ENCODE data around the gene DEFB132.

DEFB132 gene

GRCh38 chr20:259981-260380, 2.5 kb downstream of the DEFB132 start:
- Histone ChIP-seq H3K36me3 (ENCODE audit: low read length) (no peaks in the 10 kb centered on the region), H3F3A (ENCODE audit: insufficient read depth) (no peaks in the 10 kb centered on the region), H2AFZ (ENCODE audit: low read depth, low read length, severe bottlenecking) (no peak overlapping the region), H3K4me3 (ENCODE audit: insufficient read depth, low read length, poor library complexity, severe bottlenecking) (no peak overlapping the region), H3K4me2 (ENCODE audit: low read depth, low read length, poor library complexity, severe bottlenecking) (no peak overlapping the region), H3K9me3 (ENCODE audit: insufficient read depth, low read length) (no peaks in the 10 kb centered on the region), H3K9me2 (replicated peaks; ENCODE audit: insufficient read depth, low read length) (no peaks in the 10 kb centered on the region), H3K9ac (ENCODE audit: low read length) (no peak overlapping the region), H4K20me1 (ENCODE audit: low read depth, low read length) (no peaks in the 10 kb centered on the region; the same call in 1 of the 2 replicates), H3K79me2 (ENCODE audit: insufficient read depth, low read length) (no peaks in the 10 kb centered on the region), H3K27me3 (ENCODE audit: low read length) (no peaks in the 10 kb centered on the region), H3K27ac (ENCODE audit: low read depth, low read length) (no peak overlapping the region)
- no peak for TF ChIP-seq CTCF (IDR thresholded peaks at IDR 0.05; ENCODE audit: insufficient read depth, low read length, poor library complexity, severe bottlenecking)
- TF ChIP-seq EZH2phosphoT487 (conservative IDR thresholded peaks at IDR 0.05; ENCODE audit: low read length): no peak

- H2AFZ ChIP-seq (ENCODE audit: low read depth, low read length, severe bottlenecking): no peak overlapping the region
- H3K9me3 ChIP-seq (ENCODE audit: insufficient read depth, low read length): no peaks in the 10 kb centered on the region
- no peak overlapping the region for H3K27ac ChIP-seq (ENCODE audit: low read depth, low read length)
- H3K79me2 ChIP-seq (ENCODE audit: insufficient read depth, low read length): no peaks in the 10 kb centered on the region
- H3F3A ChIP-seq (ENCODE audit: insufficient read depth): no peaks in the 10 kb centered on the region
- no peak overlapping the region for H3K9ac ChIP-seq (ENCODE audit: low read length)
- no peaks in the 10 kb centered on the region for H3K9me2 ChIP-seq (replicated peaks; ENCODE audit: insufficient read depth, low read length)
- no peaks in the 10 kb centered on the region; the same call in 1 of the 2 replicates for H4K20me1 ChIP-seq (ENCODE audit: low read depth, low read length)
- H3K27me3 ChIP-seq (ENCODE audit: low read length): no peaks in the 10 kb centered on the region
- H3K36me3 ChIP-seq (ENCODE audit: low read length): no peaks in the 10 kb centered on the region
- H3K4me3 ChIP-seq (ENCODE audit: insufficient read depth, low read length, poor library complexity, severe bottlenecking): no peak overlapping the region
- TF ChIP-seq EZH2phosphoT487 (conservative IDR thresholded peaks at IDR 0.05; ENCODE audit: low read length): no peak
- no peak for TF ChIP-seq CTCF (IDR thresholded peaks at IDR 0.05; ENCODE audit: insufficient read depth, low read length, poor library complexity, severe bottlenecking)
- no peak overlapping the region for H3K4me2 ChIP-seq (ENCODE audit: low read depth, low read length, poor library complexity, severe bottlenecking)
Observed at GRCh38 chr20:263701-264100, 6.2 kb downstream of the DEFB132 start.

DNA sequence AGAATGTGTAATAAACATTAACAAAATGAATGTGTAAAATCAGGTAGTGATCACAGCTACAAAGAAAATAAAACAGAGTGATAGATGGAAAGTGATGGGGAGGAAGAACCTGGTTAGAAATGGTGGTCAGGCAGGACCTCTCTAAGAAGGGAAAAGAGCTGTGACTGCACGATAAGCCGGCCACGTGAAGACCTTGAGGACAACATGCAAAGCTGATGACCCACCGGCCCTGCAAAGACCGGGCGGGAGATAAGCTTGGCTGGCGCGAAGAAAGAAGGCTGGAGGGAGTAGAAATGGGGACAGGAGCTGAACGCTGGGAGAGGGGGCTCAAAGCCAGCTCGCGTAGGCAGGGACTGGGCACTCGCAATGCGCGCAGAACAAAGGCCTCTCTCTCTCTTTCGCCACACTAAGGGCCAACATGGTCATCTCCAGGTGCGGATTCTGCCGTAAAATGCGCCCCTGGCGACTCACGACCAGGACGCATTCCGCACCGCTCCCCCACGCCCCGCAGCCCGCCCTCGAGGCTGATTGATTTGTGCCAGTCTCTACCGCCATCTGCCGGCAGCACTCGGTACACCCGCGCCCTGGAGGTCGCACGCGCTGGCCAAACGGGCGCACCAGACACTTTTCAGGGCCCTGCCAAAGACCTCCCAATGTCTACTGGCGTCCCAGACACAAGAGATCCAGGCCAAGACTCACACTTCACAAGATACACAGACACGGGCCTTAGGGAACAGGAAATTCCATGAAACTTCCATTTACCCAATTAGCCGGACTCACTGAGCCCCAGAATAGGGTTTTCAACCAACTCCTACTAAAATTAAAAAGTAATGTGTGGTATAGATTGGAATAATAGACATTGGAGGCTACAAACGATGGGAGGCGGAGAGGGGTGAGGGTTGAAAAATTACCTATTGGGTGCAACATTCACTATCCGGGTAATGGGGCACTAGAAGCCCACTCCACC, 9.4 kb downstream of the DEFB132 start:
- H3K9me2 ChIP-seq (replicated peaks; ENCODE audit: insufficient read depth, low read length): no peaks in the 10 kb centered on the region
- no peak overlapping the region for H3K27ac ChIP-seq (ENCODE audit: low read depth, low read length)
- H3K9ac ChIP-seq (ENCODE audit: low read length): peak overlapping the region; percentile 49
- no peaks in the 10 kb centered on the region for H3F3A ChIP-seq (ENCODE audit: insufficient read depth)
- H3K4me2 ChIP-seq (ENCODE audit: low read depth, low read length, poor library complexity, severe bottlenecking): peak overlapping the region; percentile 56
- H3K27me3 ChIP-seq (ENCODE audit: low read length): no peaks in the 10 kb centered on the region
- H3K36me3 ChIP-seq (ENCODE audit: low read length): no peaks in the 10 kb centered on the region
- TF ChIP-seq EZH2phosphoT487 (conservative IDR thresholded peaks at IDR 0.05; ENCODE audit: low read length) (no peak), CTCF (IDR thresholded peaks at IDR 0.05; ENCODE audit: insufficient read depth, low read length, poor library complexity, severe bottlenecking) (peak; percentile 84)
- no peaks in the 10 kb centered on the region for H3K9me3 ChIP-seq (ENCODE audit: insufficient read depth, low read length)
- peak overlapping the region; percentile 40 for H3K4me3 ChIP-seq (ENCODE audit: insufficient read depth, low read length, poor library complexity, severe bottlenecking)
- peak overlapping the region; percentile 92 for H2AFZ ChIP-seq (ENCODE audit: low read depth, low read length, severe bottlenecking)
- H4K20me1 ChIP-seq (ENCODE audit: low read depth, low read length): no peaks in the 10 kb centered on the region
- H3K79me2 ChIP-seq (ENCODE audit: insufficient read depth, low read length): no peaks in the 10 kb centered on the region

Measured in SU-DHL-6 (cell line).